SHP77 treated with DMSO at 0.1 percent for 48 hours (cell line): ENCODE results near the gene SH3D21.
A peak's percentile ranks its signal among the peaks of the same experiment; 100 is the strongest.

Source experiments
- DNase-seq: peaks from one replicate; lab custom pipeline; 2025; lab: John Stamatoyannopoulos, UW

Gene SH3D21

GRCh38 chr1:36303650-36304360 is 2.4 kb upstream of the SH3D21 start:
- no peak for DNase-seq

GRCh38 chr1:36304521-36304920 is 1.6 kb upstream of the SH3D21 start:
- no peak for DNase-seq

GRCh38 chr1:36304970-36305914 is 926 bp upstream of the SH3D21 start:
- no peak for DNase-seq

- no peak for DNase-seq
Observed at GRCh38 chr1:36305915-36306209, 306 bp upstream of the SH3D21 start.

DNA sequence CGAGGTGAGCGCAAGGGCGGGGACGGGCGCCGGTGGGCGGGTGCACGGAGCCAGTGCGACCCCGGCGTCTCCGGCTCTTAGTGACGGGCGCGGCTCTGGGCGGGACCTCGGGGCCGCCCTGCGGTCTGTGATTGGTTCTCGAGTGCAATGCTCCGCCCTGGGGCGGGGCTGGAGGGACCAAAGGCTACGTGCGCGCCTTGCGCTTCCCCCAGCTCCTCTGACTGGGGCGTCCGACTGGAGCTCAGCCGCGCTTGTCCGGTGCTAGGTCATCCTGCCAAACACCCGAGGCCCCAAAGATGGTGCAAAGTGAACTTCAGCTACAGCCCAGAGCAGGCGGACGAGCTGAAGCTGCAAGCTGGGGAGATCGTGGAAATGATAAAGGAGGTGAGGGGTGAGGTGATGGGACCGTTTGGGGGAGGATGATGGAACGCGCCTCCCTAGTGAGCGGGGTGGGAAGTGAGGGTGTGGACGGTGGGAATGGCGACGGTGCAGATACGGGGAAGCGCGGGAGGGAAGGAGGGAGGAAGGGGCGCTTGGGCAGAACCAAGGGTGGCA is 811 bp downstream of the SH3D21 start:
- peak; percentile 77 for DNase-seq

DNA sequence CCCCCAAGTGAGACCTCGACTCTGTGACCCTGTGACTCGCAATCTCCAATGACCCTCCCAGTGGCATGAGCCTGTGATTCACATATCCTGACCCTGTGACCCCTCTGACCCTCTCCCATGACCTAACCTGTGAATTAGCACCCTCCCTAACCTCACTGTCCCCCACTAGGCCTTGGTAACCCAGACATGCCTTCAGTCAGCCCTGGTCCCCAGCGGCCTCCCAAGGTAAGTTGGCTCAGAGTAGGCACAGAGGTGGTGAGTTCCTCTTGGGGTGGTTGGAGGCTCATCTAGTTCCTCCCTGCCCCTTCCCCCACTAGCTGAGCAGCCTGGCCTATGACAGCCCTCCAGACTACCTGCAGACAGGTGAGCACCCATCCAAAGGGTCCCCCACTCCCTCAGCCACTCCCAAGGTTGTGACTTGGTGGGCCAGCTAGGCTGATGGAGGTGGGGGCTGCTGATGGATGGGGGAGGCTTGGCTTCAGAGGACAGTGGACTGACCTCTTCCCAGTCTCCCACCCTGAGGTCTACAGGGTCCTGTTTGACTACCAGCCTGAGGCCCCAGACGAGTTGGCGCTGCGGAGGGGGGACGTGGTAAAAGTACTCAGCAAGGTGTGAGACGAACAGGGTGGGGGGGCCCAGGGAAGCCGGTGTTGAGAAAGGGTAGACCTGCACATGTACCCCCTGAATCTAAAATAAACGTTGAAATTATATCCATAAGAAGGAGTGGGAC is 1.6 kb downstream of the SH3D21 start:
- DNase-seq = no peak

GRCh38 chr1:36309397-36309796 is 3.2 kb downstream of the SH3D21 start:
- DNase-seq = no peak

- DNase-seq = no peak
Observed at GRCh38 chr1:36320291-36320761, 14.2 kb downstream of the SH3D21 start.

GRCh38 chr1:36320767-36321118 is 14.6 kb downstream of the SH3D21 start:
- DNase-seq = no peak

DNA sequence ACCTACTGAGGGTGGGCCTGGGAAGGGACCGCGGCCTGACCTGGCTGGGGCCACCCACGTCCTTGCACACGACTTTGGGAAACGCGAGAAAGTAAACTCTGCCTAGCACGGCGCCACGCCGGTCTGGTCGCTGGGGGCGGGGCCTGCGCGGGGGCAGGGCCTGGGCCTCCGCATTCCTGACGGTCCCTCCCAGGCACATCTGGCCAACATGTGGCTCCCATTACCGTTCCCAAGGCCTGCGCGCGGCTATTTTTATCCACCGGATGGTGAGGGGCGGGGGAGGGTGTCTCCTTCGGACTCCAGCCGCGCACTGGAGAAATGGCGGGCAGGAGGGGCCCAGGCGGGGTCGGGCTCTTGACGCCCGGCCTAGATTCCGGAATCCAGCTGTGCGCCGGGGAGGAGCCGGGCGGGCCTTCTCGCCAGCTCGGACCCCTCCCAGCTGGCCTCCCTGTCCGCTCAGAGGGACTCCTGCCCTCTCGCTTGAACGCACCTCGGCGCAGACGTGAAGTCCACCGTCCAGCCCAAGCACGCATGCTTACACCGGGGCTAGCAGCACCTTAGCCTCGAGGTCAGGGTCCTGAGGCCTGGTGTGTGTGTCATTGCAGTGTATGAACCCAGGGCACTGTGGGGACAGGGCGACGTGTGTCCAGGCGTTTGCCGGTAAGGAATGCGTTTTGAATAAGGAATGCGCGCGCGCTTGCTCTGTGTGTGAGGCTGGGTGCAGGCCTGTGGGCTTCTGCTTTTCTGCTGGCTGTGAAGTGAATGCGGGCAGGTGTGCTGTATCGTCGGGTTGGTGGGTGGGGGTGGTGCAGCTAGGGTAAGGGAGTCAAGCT is 15.2 kb downstream of the SH3D21 start:
- DNase-seq = no peak

DNA sequence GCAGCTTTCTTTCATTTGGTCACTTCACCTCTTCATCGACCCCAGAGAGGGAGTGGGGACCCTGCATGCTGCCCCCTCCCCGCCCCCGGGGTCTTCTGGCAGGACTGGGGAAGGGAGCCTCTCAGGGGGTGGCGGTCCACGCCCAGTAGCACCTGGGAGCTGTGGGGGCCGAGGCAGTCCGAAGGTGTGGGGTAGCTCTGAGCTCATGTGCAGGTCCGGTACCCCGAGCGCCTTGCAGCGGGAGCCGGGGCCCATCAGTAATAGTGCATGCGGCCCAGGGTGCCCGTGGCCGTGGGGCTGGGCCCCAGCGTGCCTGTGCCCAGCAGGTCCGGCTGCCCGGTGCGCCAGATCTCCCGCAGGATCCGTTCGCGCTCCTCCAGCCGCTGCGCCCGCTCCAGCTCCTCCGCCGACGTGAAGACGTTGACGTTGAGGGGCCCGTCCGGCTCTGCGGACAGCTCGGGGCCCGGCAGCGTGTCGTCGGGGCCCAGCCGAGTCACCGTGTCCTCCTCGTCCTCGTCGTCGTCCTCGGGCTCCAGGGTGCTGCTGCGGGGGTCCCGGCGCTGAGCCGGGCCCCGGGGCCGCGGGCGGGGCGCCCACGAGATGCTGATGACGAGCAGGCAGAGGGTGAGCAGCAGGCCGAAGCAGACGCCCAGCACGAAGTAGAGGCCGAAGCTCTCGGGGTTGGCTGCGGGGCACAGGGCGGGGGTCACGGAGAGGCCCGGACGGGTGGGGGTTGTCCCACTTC is 16.0 kb downstream of the SH3D21 start:
- DNase-seq = no peak

DNA sequence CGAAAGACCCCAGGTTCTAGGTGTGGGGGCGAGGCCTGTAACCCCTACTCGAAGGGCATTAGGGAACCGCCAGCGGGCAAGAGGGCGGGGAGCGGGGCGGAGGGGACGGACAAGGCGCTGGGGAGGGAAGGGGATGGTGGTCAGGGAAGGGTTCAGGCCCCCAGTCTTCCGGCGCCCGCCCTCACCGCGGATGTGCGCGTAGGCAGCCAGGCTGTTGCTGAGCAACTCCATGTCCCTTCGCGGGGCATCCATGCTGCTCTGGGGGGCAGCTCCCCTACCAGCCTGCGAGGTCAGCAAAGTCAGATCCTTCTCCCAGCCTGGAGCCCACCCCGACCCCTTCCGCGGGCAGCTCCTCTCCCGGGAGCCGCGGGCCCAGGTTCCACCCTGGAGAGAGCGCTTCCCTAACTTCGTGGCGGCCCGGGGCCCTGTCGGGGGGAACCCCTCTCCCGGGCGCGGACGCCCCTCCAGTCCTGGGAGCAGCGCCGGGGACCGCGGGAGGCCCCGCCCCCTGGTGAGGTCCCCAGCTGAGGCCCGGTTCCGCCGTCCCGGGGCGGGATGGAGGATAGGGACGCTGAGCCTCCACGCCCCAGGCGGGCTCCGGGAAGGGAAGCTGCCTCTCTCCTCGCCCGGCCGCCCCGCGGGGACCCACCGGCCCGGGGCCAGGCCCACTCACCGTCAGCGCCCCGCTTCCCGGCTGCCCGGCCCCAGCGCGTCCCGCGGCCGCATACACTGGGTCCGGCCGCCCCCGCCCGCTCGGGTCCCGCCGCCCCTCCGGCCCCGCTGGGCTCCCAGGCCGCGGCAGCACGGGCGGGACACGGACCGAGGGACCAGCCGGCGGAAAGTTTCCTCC is 16.8 kb downstream of the SH3D21 start:
- DNase-seq = no peak

DNA sequence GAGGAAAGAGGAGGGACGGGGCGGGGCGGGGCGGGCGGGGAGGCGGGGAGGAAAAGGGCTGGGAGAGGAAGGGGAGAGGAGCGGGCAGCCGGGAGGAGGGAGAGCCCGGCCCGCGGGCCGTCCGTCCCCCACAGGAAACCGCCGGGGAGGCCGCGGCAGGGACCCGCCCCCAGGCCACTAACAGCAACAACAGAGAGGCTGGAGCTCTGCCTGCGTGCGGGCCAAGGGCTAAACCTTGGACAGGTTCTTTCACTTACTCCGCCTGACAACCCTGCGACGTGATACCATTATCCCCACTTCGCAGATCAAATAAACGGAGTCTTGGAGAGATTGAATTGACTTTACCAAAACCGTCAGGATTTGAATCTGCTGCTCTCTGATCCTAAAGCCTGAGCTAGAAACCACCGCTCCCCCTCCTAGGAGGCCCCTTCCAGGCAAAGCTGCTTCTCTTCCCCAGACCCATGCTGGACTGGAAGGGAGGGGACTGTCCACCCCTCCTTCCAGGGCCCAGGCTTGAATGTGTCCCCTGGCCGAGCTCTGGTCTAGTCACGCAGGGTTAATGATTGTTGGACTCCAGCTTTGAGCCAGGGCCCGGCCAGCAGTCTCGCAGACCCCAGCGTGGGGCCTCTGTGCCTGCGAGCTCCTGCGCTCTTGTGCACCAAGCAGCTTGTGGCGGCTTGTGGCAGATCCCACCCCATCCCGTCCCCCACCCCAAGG is 17.6 kb downstream of the SH3D21 start, which contains the start of gene EVA1B:
TSS of gene EVA1B (minus strand) at position 10 of the 717 bp plus-strand sequence. CDS start 608 bp downstream, outside the sequence.
- no peak for DNase-seq

- DNase-seq = no peak
Observed at GRCh38 chr1:36324353-36324703, 18.2 kb downstream of the SH3D21 start.

GRCh38 chr1:36326499-36326898 is 20.3 kb downstream of the SH3D21 start:
- no peak for DNase-seq

- no peak for DNase-seq
Observed at GRCh38 chr1:36327421-36328087, 21.4 kb downstream of the SH3D21 start.

DNA sequence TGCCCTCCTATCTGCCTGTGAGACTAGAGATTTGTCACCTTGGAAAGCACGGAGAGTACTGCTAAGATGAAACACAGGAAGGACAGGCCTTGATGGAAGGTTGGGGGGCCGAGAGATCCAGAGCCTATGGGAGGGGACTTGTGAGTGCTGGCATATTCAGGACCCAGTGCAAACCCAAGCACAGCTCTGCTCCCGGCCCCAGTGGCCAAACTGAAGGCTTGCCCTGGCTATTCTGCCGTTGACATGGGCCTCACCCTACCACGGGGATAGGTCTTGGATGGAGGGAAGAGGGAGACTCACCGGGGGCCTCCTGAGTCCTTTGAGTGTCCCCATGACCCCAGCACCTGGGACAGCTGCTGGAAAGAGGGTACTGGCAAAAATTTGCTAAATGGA is 21.9 kb downstream of the SH3D21 start:
- DNase-seq = no peak

- no peak for DNase-seq
Observed at GRCh38 chr1:36328713-36329112, 22.5 kb downstream of the SH3D21 start.

- DNase-seq = no peak
Observed at GRCh38 chr1:36329817-36330216, 23.6 kb downstream of the SH3D21 start.
